Heart left ventricle (tissue), 16 donors: ENCODE results near the gene PLSCR3. TPM values are rescaled to one million over a fixed set of nuclear protein-coding genes. Genes with fewer than 3 reads are reported as not detected.
"Not testable (repeated sequence)": the region's sequence is repeated elsewhere in the genome, so short reads cannot be mapped to it uniquely, and the experiment has no call there.

Experiments used
- ATAC-seq, 4 donors: fragments of 200-7000 bp; cut with Tn5 transposase; one replicate each; pipeline ENCODE4 v1.9.1; 2020 to 2022; ENCODE audit warnings: moderate library complexity in 4 of 4, mild to moderate bottlenecking in 3 of 4, moderate number of reproducible peaks in 1 of 4
- DNase-seq, 5 donors: peaks; one replicate each; pipeline ENCODE4 v3.0.0-alpha.2; 2020
- H3K27ac ChIP-seq, 12 donors: fragments of 200-600 bp; sonication (generic) in 4 of 12; one replicate each; pipeline versions ENCODE4 v1.5.0 to v1.8.0; 2016 to 2022; ENCODE audit warnings: mild to moderate bottlenecking in 2 of 12
- H3K27me3 ChIP-seq, 9 donors: fragments of 200-600 bp; sonication (generic) in 2 of 9; one replicate each; pipeline versions ENCODE4 v1.5.1 to v1.8.0; 2016 to 2022; ENCODE audit warnings: mild to moderate bottlenecking in 3 of 9
- H3K36me3 ChIP-seq, 9 donors: fragments of 200-600 bp; sonication (generic) in 2 of 9; one replicate each; pipeline versions ENCODE4 v1.5.0 to v1.8.0; 2018 to 2022; ENCODE audit warnings: mild to moderate bottlenecking in 2 of 9
- H3K4me1 ChIP-seq, 12 donors: fragments of 200-600 bp; sonication (generic) in 4 of 12; one replicate each; pipeline versions ENCODE4 v1.5.0 to v1.8.0; 2016 to 2022; ENCODE audit warnings: mild to moderate bottlenecking in 3 of 12
- H3K4me3 ChIP-seq, 12 donors: fragments of 200-600 bp; sonication (generic) in 4 of 12; one replicate each; pipeline versions ENCODE4 v1.5.0 to v1.8.0; 2017 to 2022; ENCODE audit warnings: mild to moderate bottlenecking in 9 of 12, moderate library complexity in 4 of 12
- H3K9me3 ChIP-seq, 12 donors: fragments of 200-600 bp; sonication (generic) in 4 of 12; one replicate each; pipeline versions ENCODE4 v1.5.0 to v1.8.0; 2016 to 2022; ENCODE audit warnings: mild to moderate bottlenecking in 1 of 12
- CTCF ChIP-seq, 12 donors: fragments of 200-600 bp; sonication (generic) in 4 of 12; IDR thresholded peaks; one replicate each; pipeline versions ENCODE4 v1.5.0 to v1.8.0; 2018 to 2022; ENCODE audit warnings: antibody characterized with exemption in 12 of 12, mild to moderate bottlenecking in 5 of 12
- POLR2A ChIP-seq, 2 donors: fragments of 450-650 bp; IDR thresholded peaks; one replicate each; pipeline ENCODE4 v1.6.1; 2017; ENCODE audit warnings: antibody characterized with exemption in 2 of 2, mild to moderate bottlenecking in 2 of 2, moderate library complexity in 2 of 2
- WGBS, 4 donors: extraction: QIAGEN DNeasy Blood & Tissue Kit in 2 of 4; methylation state at CpG; one replicate each; pipeline versions ENCODE4 v1.1.5 to v1.1.7; 2013 to 2018; 5-methylcytosine and 5-hydroxymethylcytosine counted together
- intact Hi-C, 10 donors: fragments of 100-400 bp; cut with DNase I; formaldehyde crosslinking; loops; one replicate each; pipeline versions ENCODE4 v1.11.1 to v1.14.2; 2022
- polyA plus RNA-seq, 2 donors: library from polyadenylated mRNA; stranded (reverse); fragments of 200-250 nt; gene quantifications; one replicate each; pipeline ENCODE4 v1.2.3, GENCODE V29; 2013
- total RNA-seq, 9 donors: library from RNA; depleted of rRNA in 2 of 9; stranded (reverse); fragments of >200 nt in 2 of 9; fragmentation: NEBNext Ultra II Directional in 3 of 9; extraction: Animal tissue kit (Norgen Biotek cat#: 25700) in 3 of 9; gene quantifications; one replicate each; pipeline versions ENCODE4 v1.1.0 to v1.2.4, GENCODE V29; 2016 to 2023
- donor health status: ischemic (EF 13 %, LVEDD 7.1; RV severe dilation, severe dysfunction).
- donor health status: healthy with polysubstance abuse.
- donor health status: DM: no; HTN: yes; CAD: no.
- donor health status: DM: no; HTN: no; CAD: no.
- donor health status: ischemic (EF 25% LVEDD 6.9; RV normal size, moderate dysfunction).
- donor health status: ischemic (EF 25% LVEDD 5.7; RV mildly dilated, moderate dysfunction).
- donor health status: healthy.
- donor health status: DM: yes; HTN: yes; CAD: no.
- donor health status: ischemic (EF 35%, LVEDD 5.7; RV mildly dilated, moderate dysfunction).
- donor health status: nonischemic (EF 11% LVEDD 7.7; RV severe dilation, severe dysfunction).
- donor health status: DM: yes; HTN: yes; CAD: no.
- donor health status: PGD.
- donor health status: ischemic (EF 29% LVEDD 5.4; RV normal size, mild dysfunction).
- donor health status: nonischemic (EF 23%, LVEDD 6.1; RV moderate dilation, normal function).

The PLSCR3 gene
- total and polyA plus RNA-seq, 11 donors: 14.3 to 29.5 (median 16.9) TPM

GRCh38 chr17:7367083-7367482 lies 27.2 kb downstream of the PLSCR3 start:
- TF ChIP-seq CTCF (IDR thresholded peaks at IDR 0.05): no peak
- Histone ChIP-seq H3K27me3 (peaks cover 0 to 3% (median 0%) of the 10 kb centered on the region in 9 donors), H3K36me3 (no peaks in the 10 kb centered on the region), H3K27ac (no peak overlapping the region), H3K9me3 (no peaks in the 10 kb centered on the region), H3K4me3 (no peak overlapping the region), H3K4me1 (no peaks in the 10 kb centered on the region)
- 75 to 82% (median 79%) methylated on average over 7 to 8 of the region's 8 CpGs for WGBS, 4 donors
- DNase-seq (no peak), ATAC-seq (no peak)
- intact Hi-C loops: loop anchor here in 1 of 10 donors (10.0 kb wide), 1 partner anchor 138 kb away; no protein-coding TSS in a partner anchor

GRCh38 chr17:7365963-7366362 lies 28.4 kb downstream of the PLSCR3 start:
- not testable (repeated sequence) for H3K9me3 ChIP-seq, H3K27me3 ChIP-seq, H3K27ac ChIP-seq, H3K4me3 ChIP-seq, DNase-seq, H3K36me3 ChIP-seq, ATAC-seq, H3K4me1 ChIP-seq
- intact Hi-C loops: loop anchor here in 1 of 10 donors (10.0 kb wide), 1 partner anchor 139 kb away; no protein-coding TSS in a partner anchor
- 81 to 89% (median 87%) methylated on average over 6 to 7 of the region's 7 CpGs for WGBS, 4 donors

GRCh38 chr17:7363311-7363710 lies 31.0 kb downstream of the PLSCR3 start:
- TF ChIP-seq POLR2A (IDR thresholded peaks at IDR 0.05) (no peak), CTCF (IDR thresholded peaks at IDR 0.05) (no peak)
- WGBS, 4 donors: 90 to 99% (median 95%) methylated on average over 3 to 6 of the region's 6 CpGs
- Histone ChIP-seq H3K9me3 (no peaks in the 10 kb centered on the region), H3K36me3 (no peaks in the 10 kb centered on the region), H3K27me3 (no peaks in the 10 kb centered on the region), H3K4me3 (no peak overlapping the region), H3K27ac (no peak overlapping the region), H3K4me1 (no peaks in the 10 kb centered on the region)
- intact Hi-C loops: loop anchor here in 1 of 10 donors (10.0 kb wide), 1 partner anchor 141 kb away; no protein-coding TSS in a partner anchor
- no peak for ATAC-seq
- no peak for DNase-seq

- Histone ChIP-seq H3K36me3 (no peaks in the 10 kb centered on the region), H3K27ac (no peak overlapping the region), H3K9me3 (no peaks in the 10 kb centered on the region), H3K27me3 (no peaks in the 10 kb centered on the region), H3K4me1 (no peaks in the 10 kb centered on the region), H3K4me3 (no peak overlapping the region)
- TF ChIP-seq CTCF (IDR thresholded peaks at IDR 0.05): no peak
- TF ChIP-seq POLR2A (IDR thresholded peaks at IDR 0.05): no peak
- ATAC-seq (no peak), DNase-seq (no peak)
- 54 to 69% (median 62%) methylated on average over 3 of the region's 3 CpGs for WGBS, 4 donors
- intact Hi-C loops: loop anchor here in 1 of 10 donors (10.0 kb wide), 1 partner anchor 143 kb away; no protein-coding TSS in a partner anchor
These were observed 32.4 kb downstream of the PLSCR3 start for GRCh38 chr17:7361906-7362305.

GRCh38 chr17:7357381-7357780 lies 36.9 kb downstream of the PLSCR3 start:
- no peaks in the 10 kb centered on the region for H3K9me3 ChIP-seq
- TF ChIP-seq POLR2A (IDR thresholded peaks at IDR 0.05) (no peak), CTCF (IDR thresholded peaks at IDR 0.05) (no peak)
- H3K27ac ChIP-seq: peak overlapping the region in 1 of 12 donors; percentile 9
- intact Hi-C loops: loop anchor here (2.0 to 10.0 kb wide), 14 partner anchors 35 to 327 kb away; partner anchors contain the start of genes FGF11 (in 5 of the 10), TMEM102 (in 5 of the 10), PLSCR3 (in 4 of the 10) and SENP3 (in 3 of the 10)
- peaks cover 0 to 40% (median 24%) of the 10 kb centered on the region in 12 donors for H3K4me1 ChIP-seq
- ATAC-seq (no peak), DNase-seq (no peak)
- no peak overlapping the region for H3K4me3 ChIP-seq
- H3K27me3 ChIP-seq: no peaks in the 10 kb centered on the region
- H3K36me3 ChIP-seq: no peaks in the 10 kb centered on the region
- 64 to 82% (median 68%) methylated on average over 2 of the region's 2 CpGs for WGBS, 4 donors
